H9 (cell line): ENCODE measurements around the gene EGLN3. TPM values are rescaled to one million over a fixed set of nuclear protein-coding genes. Genes with fewer than 3 reads are reported as not detected.

ENCODE experiments used
- DNase-seq: peaks from one replicate; pipeline ENCODE4 v3.0.0-alpha.2; 2017
- H2AFZ ChIP-seq: one replicate; pipeline ENCODE4 v1.6.1; 2013; ENCODE audit warnings: mild to moderate bottlenecking, low read length, control low read depth, moderate library complexity
- H2AK5ac ChIP-seq: 2 replicates; pipeline ENCODE4 v1.6.1; 2013; ENCODE audit warnings: low read length, control low read depth, mixed read lengths; ENCODE audit not compliant: insufficient read length
- H2BK120ac ChIP-seq: one replicate; pipeline ENCODE4 v1.6.1; 2013; ENCODE audit warnings: low read depth, mild to moderate bottlenecking, low read length, control low read depth, inconsistent platforms; ENCODE audit not compliant: poor library complexity, severe bottlenecking
- H2BK12ac ChIP-seq: 2 replicates; pipeline ENCODE4 v1.6.1; 2013; ENCODE audit warnings: low read length, control low read depth, mixed read lengths, low read depth; ENCODE audit not compliant: insufficient read length
- H2BK15ac ChIP-seq: 2 replicates; pipeline ENCODE4 v1.6.1; 2013; ENCODE audit warnings: low read depth, low read length, control low read depth
- H2BK20ac ChIP-seq: one replicate; pipeline ENCODE4 v1.6.1; 2013; ENCODE audit warnings: low read depth, mild to moderate bottlenecking, low read length, control low read depth, inconsistent platforms; ENCODE audit not compliant: poor library complexity, severe bottlenecking
- H2BK5ac ChIP-seq: 2 replicates; pipeline ENCODE4 v1.6.1; 2013; ENCODE audit warnings: low read length, control low read depth, mixed read lengths; ENCODE audit not compliant: insufficient read length
- H3K14ac ChIP-seq: 2 replicates; pipeline ENCODE4 v1.6.1; 2013; ENCODE audit warnings: low read length, control low read depth; ENCODE audit not compliant: insufficient read depth
- H3K18ac ChIP-seq: 2 replicates; pipeline ENCODE4 v1.6.1; 2013; ENCODE audit warnings: low read depth, mild to moderate bottlenecking, mixed read lengths, low read length, control low read depth; ENCODE audit not compliant: insufficient read length
- H3K23ac ChIP-seq: 2 replicates; pipeline ENCODE4 v1.6.1; 2013; ENCODE audit warnings: low read length, control low read depth, mixed read lengths, low read depth; ENCODE audit not compliant: insufficient read length
- H3K23me2 ChIP-seq: 2 replicates; pipeline ENCODE4 v1.6.1; 2013; ENCODE audit warnings: low read depth, mild to moderate bottlenecking, mixed read lengths, low read length, control low read depth; ENCODE audit not compliant: insufficient read length, poor library complexity, severe bottlenecking
- H3K27ac ChIP-seq: 2 replicates; pipeline ENCODE4 v1.5.1; 2013; ENCODE audit warnings: low read length, control low read depth, mixed read lengths, low read depth; ENCODE audit not compliant: insufficient read length
- H3K27me3 ChIP-seq: 2 replicates; pipeline ENCODE4 v1.6.1; 2013; ENCODE audit warnings: low read length, control low read depth, inconsistent platforms; ENCODE audit not compliant: insufficient read depth
- H3K4ac ChIP-seq: 2 replicates; pipeline ENCODE4 v1.6.1; 2013; ENCODE audit warnings: low read depth, mild to moderate bottlenecking, control low read depth, inconsistent platforms, low read length, moderate library complexity
- H3K4me1 ChIP-seq: 2 replicates; pipeline ENCODE4 v1.6.1; 2013; ENCODE audit warnings: low read length, control low read depth, inconsistent platforms; ENCODE audit not compliant: insufficient read depth
- H3K4me2 ChIP-seq: 2 replicates; pipeline ENCODE4 v1.6.1; 2013; ENCODE audit warnings: low read length, control low read depth, mixed read lengths; ENCODE audit not compliant: insufficient read length, insufficient read depth
- H3K56ac ChIP-seq: 2 replicates; pipeline ENCODE4 v1.6.1; 2013; ENCODE audit warnings: low read depth, mild to moderate bottlenecking, mixed read lengths, low read length, control low read depth; ENCODE audit not compliant: insufficient read length
- H3K79me1 ChIP-seq: 2 replicates; pipeline ENCODE4 v1.6.1; 2013; ENCODE audit warnings: low read depth, mild to moderate bottlenecking, moderate library complexity, low read length, control low read depth, inconsistent platforms; ENCODE audit not compliant: insufficient read depth, poor library complexity, severe bottlenecking
- H3K79me2 ChIP-seq: 2 replicates; pipeline ENCODE4 v1.6.1; 2013; ENCODE audit warnings: low read length, control low read depth, inconsistent platforms; ENCODE audit not compliant: insufficient read depth
- H3K9ac ChIP-seq: 2 replicates; pipeline ENCODE4 v1.6.1; 2013; ENCODE audit warnings: low read length, control low read depth, mixed read lengths; ENCODE audit not compliant: insufficient read length; ENCODE audit errors: extremely low read depth
- H3K9me3 ChIP-seq: one replicate; pipeline ENCODE4 v1.6.1; 2013; ENCODE audit warnings: low read depth, low read length, inconsistent platforms; ENCODE audit not compliant: control insufficient read depth
- H3T11ph ChIP-seq: one replicate; pipeline ENCODE4 v1.6.1; 2013; ENCODE audit warnings: mild to moderate bottlenecking, low read length, control low read depth, inconsistent platforms
- H4K20me1 ChIP-seq: one replicate; pipeline ENCODE4 v1.6.1; 2013; ENCODE audit not compliant: control insufficient read depth, insufficient read length, insufficient read depth
- H4K5ac ChIP-seq: 2 replicates; pipeline ENCODE4 v1.6.1; 2013; ENCODE audit warnings: low read depth, mild to moderate bottlenecking, mixed read lengths, low read length, control low read depth; ENCODE audit not compliant: insufficient read length
- H4K8ac ChIP-seq: replicated peaks from 2 replicates; pipeline ENCODE4 v1.6.1; 2013; ENCODE audit warnings: low read length, control low read depth, mixed read lengths, low read depth; ENCODE audit not compliant: insufficient read length
- H4K91ac ChIP-seq: 2 replicates; pipeline ENCODE4 v1.6.1; 2013; ENCODE audit warnings: low read depth, mild to moderate bottlenecking, moderate library complexity, mixed read lengths, low read length, control low read depth; ENCODE audit not compliant: insufficient read length
- H3K27ac Mint-ChIP-seq, 3 experiments: 2 replicates in 2 of 3; 3 replicates in 1 of 3; pipeline ENCODE4 v1.8.0; 2020 to 2021; ENCODE audit warnings: mixed read lengths in 3 of 3, mild to moderate bottlenecking in 1 of 3, moderate library complexity in 1 of 3
- H3K27me3 Mint-ChIP-seq: 2 replicates; pipeline ENCODE4 v1.8.0; 2021; ENCODE audit warnings: low read depth, mild to moderate bottlenecking, moderate library complexity, mixed read lengths
- H3K36me3 Mint-ChIP-seq, 3 experiments: 2 replicates in 2 of 3; 3 replicates in 1 of 3; pipeline ENCODE4 v1.8.0; 2020 to 2021; ENCODE audit warnings: low read depth in 3 of 3, mixed read lengths in 3 of 3; ENCODE audit not compliant: insufficient read depth in 1 of 3
- H3K4me1 Mint-ChIP-seq, 2 experiments: 2 replicates each; pipeline ENCODE4 v1.8.0; 2020; ENCODE audit warnings: mixed read lengths in 2 of 2
- H3K4me3 Mint-ChIP-seq, 2 experiments: 2 replicates in 1 of 2; 3 replicates in 1 of 2; pipeline ENCODE4 v1.8.0; 2020 to 2021; ENCODE audit warnings: mild to moderate bottlenecking in 2 of 2, mixed read lengths in 2 of 2, moderate library complexity in 1 of 2
- H3K9me3 Mint-ChIP-seq, 2 experiments: 2 replicates in 1 of 2; 3 replicates in 1 of 2; pipeline ENCODE4 v1.8.0; 2020; ENCODE audit warnings: mild to moderate bottlenecking in 2 of 2, mixed read lengths in 2 of 2, moderate library complexity in 1 of 2
- CTCF ChIP-seq: fragments of 200-600 bp; sonication (generic); conservative IDR thresholded peaks from 3 replicates; pipeline ENCODE4 v1.8.0; 2021; ENCODE audit warnings: antibody characterized with exemption, mild to moderate bottlenecking
- WGBS: extraction: QIAGEN DNeasy Blood & Tissue Kit; methylation state at CpG from one replicate; pipeline ENCODE4 v1.1.7; 2013; ENCODE audit warnings: missing lambda C conversion rate, low lambda C conversion rate, mixed read lengths; ENCODE audit not compliant: insufficient read length; ENCODE audit errors: extremely low coverage; 5-methylcytosine and 5-hydroxymethylcytosine counted together
- total RNA-seq: library from RNA; stranded (reverse); gene quantifications from 2 replicates; pipeline ENCODE4 v1.2.1, GENCODE V29; 2021

EGLN3 gene
- total RNA-seq, 1 experiment from 2014 or later, result 19.8 TPM

DNA sequence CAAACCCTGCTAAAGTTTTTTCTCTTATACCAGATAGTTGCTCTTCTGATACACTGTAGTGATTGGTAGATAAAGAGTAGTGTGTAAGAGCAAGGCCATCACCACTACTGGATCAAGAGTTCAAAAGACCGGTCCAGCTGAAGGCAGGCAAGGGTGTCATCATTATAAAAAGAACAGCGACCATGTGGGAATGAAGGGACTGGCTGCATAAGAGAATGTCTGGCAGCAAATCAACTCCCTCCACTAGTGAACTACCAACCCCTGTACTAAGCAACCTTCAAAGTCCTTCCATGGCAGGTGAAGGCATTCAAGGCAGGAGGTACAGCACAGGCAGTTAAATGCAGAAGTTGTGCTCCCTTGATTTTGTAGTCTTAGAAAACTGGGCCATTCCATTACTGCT, 53.5 kb downstream of the EGLN3 start:
- Histone ChIP-seq H2AK5ac (no peak overlapping the region), H2BK20ac (no peak overlapping the region), H3K56ac (no peak overlapping the region), H3K4me1 (no peaks in the 10 kb centered on the region), H3K23ac (no peak overlapping the region), H3K79me1 (no peaks in the 10 kb centered on the region), H2BK15ac (no peak overlapping the region), H2BK120ac (no peak overlapping the region), H3K27me3 (no peaks in the 10 kb centered on the region), H4K5ac (no peak overlapping the region), H2AFZ (no peak overlapping the region), H4K91ac (no peak overlapping the region), H3K23me2 (no peaks in the 10 kb centered on the region), H3K18ac (no peak overlapping the region), H3K27ac (no peak overlapping the region), H3K9ac (no peak overlapping the region), H3K9me3 (no peaks in the 10 kb centered on the region), H2BK5ac (no peak overlapping the region), H2BK12ac (no peak overlapping the region), H3K79me2 (no peaks in the 10 kb centered on the region), H3T11ph (no peak overlapping the region), H3K4me2 (no peak overlapping the region), H4K8ac (no peak overlapping the region), H3K14ac (no peak overlapping the region), H3K4ac (no peak overlapping the region), H4K20me1 (no peaks in the 10 kb centered on the region)
- Mint-ChIP-seq H3K27ac (no peak overlapping the region), H3K4me1 (no peaks in the 10 kb centered on the region), H3K9me3 (peaks cover 8 to 17% of the 10 kb centered on the region in 2 experiments; a peak in 4 of 5 replicates), H3K4me3 (no peak overlapping the region), H3K27me3 (no peaks in the 10 kb centered on the region), H3K36me3 (peaks cover 7 to 16% (median 10%) of the 10 kb centered on the region in 3 experiments; a peak in 6 of 7 replicates)
- no peak for DNase-seq
- WGBS, result no CpG with 5 or more reads among the region's 2 CpGs
- no peak for TF ChIP-seq CTCF
